HUES48 (cell line): Measurements from ENCODE around the gene MED4.

Experiments
- H3K27ac ChIP-seq: one replicate; pipeline ENCODE4 v1.7.0; 2013; ENCODE audit warnings: low read depth, low read length, inconsistent platforms
- H3K27me3 ChIP-seq: 2 replicates; pipeline ENCODE4 v1.6.1; 2013; ENCODE audit warnings: mild to moderate bottlenecking, low read length; ENCODE audit not compliant: control insufficient read depth, insufficient read depth
- H3K36me3 ChIP-seq: 2 replicates; pipeline ENCODE4 v1.6.1; 2013; ENCODE audit warnings: low read length; ENCODE audit not compliant: control insufficient read depth, insufficient read depth
- H3K4me1 ChIP-seq: 2 replicates; pipeline ENCODE4 v1.6.1; 2013; ENCODE audit warnings: mild to moderate bottlenecking, low read length; ENCODE audit not compliant: control insufficient read depth, insufficient read depth
- H3K4me3 ChIP-seq: 2 replicates; pipeline ENCODE4 v1.5.1; 2013; ENCODE audit warnings: mild to moderate bottlenecking, low read depth, low read length
- H3K9ac ChIP-seq: 2 replicates; pipeline ENCODE4 v1.6.1; 2013; ENCODE audit warnings: mild to moderate bottlenecking, low read depth, low read length, moderate library complexity
- H3K9me3 ChIP-seq: 2 replicates; pipeline ENCODE4 v1.6.1; 2013; ENCODE audit warnings: low read length; ENCODE audit not compliant: control insufficient read depth, insufficient read depth

Gene MED4

DNA sequence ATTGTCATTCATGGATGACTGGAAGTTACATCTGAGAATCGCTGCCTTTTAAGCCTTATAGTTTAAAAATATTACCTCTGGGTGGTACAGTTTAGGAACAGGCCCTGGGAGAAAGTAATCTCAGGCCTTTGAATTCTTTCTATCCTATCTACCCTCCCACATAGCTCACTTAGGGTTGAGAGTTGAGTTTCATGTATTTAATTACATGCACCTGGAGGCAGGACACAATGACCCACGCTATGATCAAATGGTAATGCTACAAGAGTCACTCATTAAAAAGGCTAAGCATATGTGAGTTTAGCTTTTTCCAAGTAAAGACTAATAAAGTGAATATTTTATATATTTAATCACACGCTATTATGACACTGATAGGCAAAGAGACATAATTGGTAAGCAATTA is 25.3 kb upstream of the MED4 start:
- Histone ChIP-seq H3K4me1 (no peaks in the 10 kb centered on the region), H3K27me3 (no peaks in the 10 kb centered on the region), H3K27ac (no peak overlapping the region), H3K36me3 (no peaks in the 10 kb centered on the region), H3K9ac (no peak overlapping the region), H3K4me3 (no peak overlapping the region), H3K9me3 (no peaks in the 10 kb centered on the region)

DNA sequence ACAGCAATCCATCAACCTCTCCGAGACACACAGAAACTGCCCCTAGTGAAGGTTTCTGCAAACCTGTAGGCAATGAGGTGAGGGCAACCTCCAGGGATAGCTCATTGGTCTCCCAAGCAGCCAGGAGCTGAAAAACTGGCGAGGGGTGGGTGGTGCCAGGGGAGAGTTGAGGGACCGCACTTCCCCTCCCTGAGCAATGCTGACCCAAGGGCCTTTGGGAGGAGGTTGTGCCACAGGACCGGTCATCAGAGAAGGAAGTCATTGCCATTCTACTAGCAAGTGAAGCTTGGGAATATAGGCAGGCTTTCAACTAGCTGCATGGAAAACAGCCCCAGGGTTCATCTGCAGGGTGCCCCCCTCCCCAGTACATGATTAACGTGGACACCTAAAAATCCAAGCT is 23.1 kb upstream of the MED4 start:
- Histone ChIP-seq H3K9me3 (no peaks in the 10 kb centered on the region), H3K27ac (no peak overlapping the region), H3K9ac (no peak overlapping the region), H3K4me3 (no peak overlapping the region), H3K27me3 (no peaks in the 10 kb centered on the region), H3K36me3 (no peaks in the 10 kb centered on the region), H3K4me1 (no peaks in the 10 kb centered on the region)

DNA sequence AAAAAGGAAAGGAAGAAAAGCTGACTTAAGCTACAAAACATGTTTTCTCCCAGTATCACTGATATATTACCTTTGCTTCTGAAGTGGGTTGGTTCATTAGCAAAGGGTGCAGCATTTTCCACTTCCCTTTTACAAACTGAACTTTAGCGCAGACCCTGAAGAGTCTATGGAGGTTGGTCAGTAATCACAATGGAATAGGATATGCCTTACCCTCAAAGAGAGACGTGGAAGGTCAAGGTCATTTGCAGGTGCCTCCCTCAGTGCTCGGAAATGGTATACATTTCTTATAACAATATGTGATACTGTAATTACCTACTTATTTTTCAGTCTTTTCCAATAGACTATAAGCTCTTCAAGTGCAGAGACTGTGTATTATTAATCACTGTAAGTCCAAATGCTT is 21.9 kb upstream of the MED4 start:
- Histone ChIP-seq H3K4me1 (no peaks in the 10 kb centered on the region), H3K9ac (no peak overlapping the region), H3K9me3 (no peaks in the 10 kb centered on the region), H3K4me3 (no peak overlapping the region), H3K27ac (no peak overlapping the region), H3K27me3 (no peaks in the 10 kb centered on the region), H3K36me3 (no peaks in the 10 kb centered on the region)

DNA sequence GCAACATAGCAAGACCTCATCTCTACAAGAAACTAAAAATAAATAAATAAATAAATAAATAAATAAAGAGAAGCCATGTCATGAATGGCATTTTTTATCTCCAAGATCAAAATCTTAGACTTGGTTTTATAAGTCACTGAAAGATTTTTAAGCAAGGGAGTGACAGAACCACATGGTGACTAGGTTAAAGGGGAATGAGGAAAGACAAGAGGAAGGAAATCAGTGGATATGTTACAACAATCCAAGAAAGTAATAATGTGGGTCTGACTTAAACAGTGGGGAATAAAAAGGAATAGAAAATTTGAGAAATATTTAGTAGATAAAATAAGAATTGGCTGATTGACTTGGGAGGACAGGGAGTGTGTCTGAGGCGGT is 18.8 kb upstream of the MED4 start:
- no peaks in the 10 kb centered on the region for H3K27me3 ChIP-seq
- 0 out of 2 replicates have a peak, but pooled peaks cover 6% of the 10 kb centered on the region for H3K4me1 ChIP-seq
- no peak overlapping the region for H3K4me3 ChIP-seq
- H3K9ac ChIP-seq, result no peak overlapping the region
- no peaks in the 10 kb centered on the region for H3K9me3 ChIP-seq
- H3K36me3 ChIP-seq, result no peaks in the 10 kb centered on the region
- no peak overlapping the region for H3K27ac ChIP-seq

DNA sequence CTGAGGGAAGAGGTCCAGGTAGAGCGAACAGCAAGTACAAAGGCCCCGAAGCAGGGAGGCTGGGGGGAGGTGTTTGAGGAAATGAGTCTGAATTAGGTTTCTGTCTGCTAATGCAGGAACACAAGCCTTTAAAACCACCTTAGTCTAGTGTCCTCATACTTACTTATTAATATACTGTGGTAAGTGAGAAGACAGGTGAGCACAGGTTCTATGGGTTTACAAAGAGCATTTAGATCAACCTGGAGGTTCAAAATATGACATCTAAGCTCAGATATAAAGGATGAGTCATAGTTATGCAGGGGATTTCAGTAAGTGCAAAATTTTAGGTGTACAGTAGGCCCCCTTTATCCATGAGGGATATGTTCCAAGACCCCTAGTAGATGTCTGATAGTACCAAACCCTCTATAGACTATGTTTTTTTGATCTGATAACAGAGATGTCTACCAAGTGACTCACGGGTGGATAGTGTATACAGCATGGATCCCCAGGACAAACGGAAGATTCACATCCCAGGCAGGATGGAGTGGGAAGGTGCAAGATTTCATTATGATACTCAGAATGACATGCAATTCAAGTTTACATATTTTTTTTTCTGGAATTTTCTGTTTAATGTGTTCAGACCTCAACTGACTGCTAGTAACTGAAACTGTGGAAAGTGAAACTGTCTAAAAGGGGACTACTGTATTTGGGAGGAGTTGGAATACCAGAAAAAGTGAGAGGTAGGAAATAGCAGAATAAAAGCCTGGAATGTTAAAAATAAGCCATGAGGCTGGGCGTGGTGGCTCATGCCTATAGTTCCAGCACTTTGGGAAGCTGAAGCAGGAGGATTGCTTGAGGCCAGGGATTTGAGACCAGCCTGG is 18.2 kb upstream of the MED4 start:
- Histone ChIP-seq H3K4me3 (no peak overlapping the region), H3K9me3 (no peaks in the 10 kb centered on the region), H3K27ac (no peak overlapping the region), H3K9ac (no peak overlapping the region), H3K36me3 (no peaks in the 10 kb centered on the region), H3K27me3 (no peaks in the 10 kb centered on the region), H3K4me1 (0 out of 2 replicates have a peak, but pooled peaks cover 6% of the 10 kb centered on the region)

DNA sequence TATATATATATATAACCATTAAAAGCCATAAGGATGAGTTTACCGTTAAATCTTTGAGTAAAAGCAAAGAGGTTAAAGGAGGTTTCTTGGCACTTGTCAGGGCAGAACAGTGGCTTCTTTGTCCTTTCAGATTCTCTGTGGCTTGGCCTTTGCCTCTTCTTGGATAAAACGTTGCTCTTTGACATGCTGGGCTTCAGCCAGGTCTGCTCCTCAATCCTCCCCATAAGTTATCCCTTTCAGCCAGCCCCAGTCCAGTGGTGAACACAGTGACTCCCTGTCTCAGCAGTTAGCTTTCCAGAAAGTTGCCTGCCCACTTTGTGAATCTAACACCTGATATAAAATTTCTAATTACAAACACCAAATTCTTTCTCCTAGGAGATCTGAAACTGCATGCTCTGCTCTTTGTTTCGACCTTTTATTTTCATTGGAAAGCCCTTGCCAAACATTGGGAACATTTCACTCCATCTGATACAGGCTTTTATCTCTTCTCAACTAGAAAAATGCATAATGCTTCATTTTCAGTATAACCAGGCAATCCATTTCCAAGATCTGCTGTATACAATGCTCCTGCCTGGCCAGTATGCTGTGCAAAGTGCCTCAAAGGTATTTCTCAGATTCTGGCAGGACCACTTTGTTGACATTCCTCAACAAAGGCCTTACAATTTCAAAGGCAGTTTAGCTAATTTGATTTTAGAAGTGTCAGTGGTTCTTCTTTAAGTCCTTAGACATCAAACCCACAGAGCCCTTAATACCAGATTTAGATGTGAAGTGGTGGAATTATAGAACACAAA is 16.2 kb upstream of the MED4 start:
- no peaks in the 10 kb centered on the region for H3K9me3 ChIP-seq
- no peaks in the 10 kb centered on the region for H3K36me3 ChIP-seq
- no peak overlapping the region for H3K4me3 ChIP-seq
- H3K9ac ChIP-seq, result no peak overlapping the region
- H3K27me3 ChIP-seq, result no peaks in the 10 kb centered on the region
- H3K4me1 ChIP-seq, result 0 out of 2 replicates have a peak, but pooled peaks cover 6% of the 10 kb centered on the region
- no peak overlapping the region for H3K27ac ChIP-seq

- Histone ChIP-seq H3K9ac (no peak overlapping the region), H3K9me3 (no peaks in the 10 kb centered on the region), H3K36me3 (no peaks in the 10 kb centered on the region), H3K27ac (no peak overlapping the region), H3K4me3 (no peak overlapping the region), H3K4me1 (0 out of 2 replicates have a peak, but pooled peaks cover 6% of the 10 kb centered on the region), H3K27me3 (no peaks in the 10 kb centered on the region)
These were observed 15.4 kb upstream of the MED4 start for GRCh38 chr13:48110132-48110868.

GRCh38 chr13:48108106-48108505 is 13.2 kb upstream of the MED4 start:
- Histone ChIP-seq H3K4me1 (0 out of 2 replicates have a peak, but pooled peaks cover 6% of the 10 kb centered on the region), H3K36me3 (no peaks in the 10 kb centered on the region), H3K27ac (no peak overlapping the region), H3K9me3 (no peaks in the 10 kb centered on the region), H3K9ac (no peak overlapping the region), H3K4me3 (no peak overlapping the region), H3K27me3 (no peaks in the 10 kb centered on the region)

GRCh38 chr13:48097793-48098192 is 2.9 kb upstream of the MED4 start:
- H3K9me3 ChIP-seq, result no peaks in the 10 kb centered on the region
- no peak overlapping the region for H3K27ac ChIP-seq
- peaks cover 22% of the 10 kb centered on the region for H3K4me1 ChIP-seq
- no peaks in the 10 kb centered on the region for H3K27me3 ChIP-seq
- no peak overlapping the region for H3K4me3 ChIP-seq
- no peaks in the 10 kb centered on the region for H3K36me3 ChIP-seq
- H3K9ac ChIP-seq, result no peak overlapping the region

DNA sequence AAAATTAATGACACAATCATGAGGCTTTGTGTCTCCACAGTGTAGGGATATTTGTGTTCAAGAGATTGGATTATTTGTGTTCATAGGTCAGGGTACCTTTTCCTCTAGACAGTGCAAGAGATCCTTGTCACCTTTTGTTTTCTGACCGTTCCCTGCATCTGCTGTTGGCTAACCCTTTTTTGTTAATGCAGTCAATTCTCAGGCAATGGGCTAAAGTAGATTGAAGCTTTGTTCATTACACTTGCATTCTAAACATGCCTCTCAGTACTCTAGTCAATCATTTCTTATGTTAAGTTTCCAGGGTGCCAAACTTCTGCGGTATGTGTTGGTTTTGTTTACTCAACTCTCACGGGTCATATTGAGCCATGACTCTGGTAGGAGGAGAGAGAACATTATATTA is 1.8 kb upstream of the MED4 start:
- Histone ChIP-seq H3K4me1 (peaks cover 22% of the 10 kb centered on the region), H3K36me3 (no peaks in the 10 kb centered on the region), H3K9me3 (no peaks in the 10 kb centered on the region), H3K27me3 (no peaks in the 10 kb centered on the region), H3K27ac (peak overlapping the region; percentile 73), H3K4me3 (peak overlapping the region; percentile 24; the same call in 1 of the 2 replicates), H3K9ac (0 out of 2 replicates have a peak overlapping the region, but pooled peaks have one; percentile 6)
